HepG2 (cell line): ENCODE measurements around the gene RRAD. TPM values are rescaled to one million over a fixed set of nuclear protein-coding genes. Genes with fewer than 3 reads are reported as not detected.

Source experiments
- FOXJ3 ChIP-seq: sonication (generic); formaldehyde crosslinking; IDR thresholded peaks from 2 replicates; pipeline ENCODE4 v1.4.0; 2020; ENCODE audit warnings: missing genetic modification reagents, mild to moderate bottlenecking, borderline replicate concordance
- FOXO1 ChIP-seq: sonication (generic); formaldehyde crosslinking; IDR thresholded peaks from 2 replicates; pipeline ENCODE4 v1.4.0; 2020; ENCODE audit warnings: missing genetic modification reagents
- HNF4A ChIP-seq: sonication (generic); formaldehyde crosslinking; IDR thresholded peaks from 2 replicates; pipeline ENCODE4 v1.4.0; 2020; ENCODE audit warnings: missing genetic modification reagents
- KDM5B ChIP-seq: sonication (generic); formaldehyde crosslinking; IDR thresholded peaks from 2 replicates; pipeline ENCODE4 v1.4.0; 2020; ENCODE audit warnings: missing genetic modification reagents, mild to moderate bottlenecking, borderline replicate concordance
- MAF1 ChIP-seq: sonication (generic); formaldehyde crosslinking; IDR thresholded peaks from 2 replicates; pipeline ENCODE4 v1.5.0; 2020; ENCODE audit warnings: missing genetic modification reagents, borderline replicate concordance
- NR2C2 ChIP-seq: sonication (generic); formaldehyde crosslinking; IDR thresholded peaks from 2 replicates; pipeline ENCODE4 v1.4.0; 2020; ENCODE audit warnings: missing genetic modification reagents, mild to moderate bottlenecking, moderate library complexity, borderline replicate concordance
- NRL ChIP-seq: sonication (generic); formaldehyde crosslinking; IDR thresholded peaks from 2 replicates; pipeline ENCODE4 v1.5.0; 2020; ENCODE audit warnings: missing genetic modification reagents, mild to moderate bottlenecking, moderate library complexity, borderline replicate concordance
- PITX1 ChIP-seq: sonication (generic); formaldehyde crosslinking; IDR thresholded peaks from 2 replicates; pipeline ENCODE4 v1.5.1; 2020; ENCODE audit warnings: mild to moderate bottlenecking, missing genetic modification reagents
- RNF219 ChIP-seq: sonication (generic); formaldehyde crosslinking; IDR thresholded peaks from 2 replicates; pipeline ENCODE4 v1.5.0; 2020; ENCODE audit warnings: mild to moderate bottlenecking, missing genetic modification reagents
- RXRA ChIP-seq: sonication (generic); formaldehyde crosslinking; IDR thresholded peaks from 2 replicates; pipeline ENCODE4 v1.5.1; 2020; ENCODE audit warnings: missing genetic modification reagents
- SOX5 ChIP-seq: IDR thresholded peaks from 2 replicates; pipeline ENCODE4 v1.6.1; 2016; ENCODE audit warnings: borderline replicate concordance
- THRA ChIP-seq: sonication (generic); formaldehyde crosslinking; IDR thresholded peaks from 2 replicates; pipeline ENCODE4 v1.4.0; 2020; ENCODE audit warnings: missing genetic modification reagents, borderline replicate concordance
- ZBTB34 ChIP-seq: sonication (generic); formaldehyde crosslinking; IDR thresholded peaks from 2 replicates; pipeline ENCODE4 v1.8.0; 2022; ENCODE audit warnings: mild to moderate bottlenecking, missing genetic modification reagents
- ZFP37 ChIP-seq: sonication (generic); formaldehyde crosslinking; IDR thresholded peaks from 2 replicates; pipeline ENCODE4 v1.4.0; 2020; ENCODE audit warnings: missing genetic modification reagents, borderline replicate concordance
- ZNF3 ChIP-seq: IDR thresholded peaks from 2 replicates; pipeline ENCODE4 v1.7.0; 2017; ENCODE audit warnings: inconsistent platforms
- ZNF720 ChIP-seq: sonication (generic); formaldehyde crosslinking; IDR thresholded peaks from 2 replicates; pipeline ENCODE4 v1.4.0; 2020; ENCODE audit warnings: missing genetic modification reagents
- ZNF773 ChIP-seq: sonication (generic); formaldehyde crosslinking; IDR thresholded peaks from 2 replicates; pipeline ENCODE4 v1.4.0; 2020; ENCODE audit warnings: missing genetic modification reagents, borderline replicate concordance
- polyA plus RNA-seq, 8 experiments: library from polyadenylated mRNA; depleted of rRNA in 3 of 8; stranded (reverse) in 7 of 8; unstranded in 1 of 8; fragments of >200 nt; fragmentation: Illumina TruSeq in 4 of 8; extraction: Trizol in 4 of 8; gene quantifications; 2 replicates each; pipeline versions ENCODE4 v1.2.1 to v1.2.3, GENCODE V29; 2011 to 2016; ENCODE audit warnings: low read depth in 4 of 8, missing spikeins in 1 of 8, mixed read lengths in 1 of 8; ENCODE audit not compliant: insufficient read depth in 1 of 8
- total RNA-seq, 5 experiments: library from RNA; depleted of rRNA; stranded (reverse); fragments of >200 nt; fragmentation: Illumina TruSeq; extraction: Trizol; gene quantifications; 2 replicates each; pipeline ENCODE4 v1.2.3, GENCODE V29; 2016; ENCODE audit warnings: low read depth in 1 of 5
- TF ChIP-seq, protein P1 (sequence below): IDR thresholded peaks from 2 replicates; pipeline ENCODE4 v1.6.1; 2018; ENCODE audit warnings: missing genetic modification reagents, mild to moderate bottlenecking, missing compliant biosample characterization
- TF ChIP-seq, protein P2 (sequence below): sonication (generic); formaldehyde crosslinking; IDR thresholded peaks from 2 replicates; pipeline ENCODE4 v1.4.0; 2020; ENCODE audit warnings: missing genetic modification reagents, mild to moderate bottlenecking, borderline replicate concordance
- TF ChIP-seq, protein P3 (sequence below): sonication (generic); formaldehyde crosslinking; IDR thresholded peaks from 2 replicates; pipeline ENCODE4 v1.4.0; 2020; ENCODE audit warnings: missing genetic modification reagents, low read depth, mild to moderate bottlenecking, borderline replicate concordance

The RRAD gene
- total and polyA plus RNA-seq, 2 of the 13 experiments (the other 11 are each of a cell fraction or from before 2014, with no cell fraction given): 0.80 to 1.1 TPM

- TF ChIP-seq ZBTB34 (CRISPR knock-in tag) (no peak), RNF219 (no peak), PITX1 (CRISPR knock-in tag) (peak; percentile 53; the same call in 1 of the 2 replicates), KDM5B (0 out of 2 replicates have a peak, but pooled peaks have one; percentile 24), HNF4A (CRISPR knock-in tag) (no peak), NR2C2 (CRISPR knock-in tag) (no peak), FOXO1 (CRISPR knock-in tag) (no peak), ZNF720 (CRISPR knock-in tag) (no peak), FOXJ3 (CRISPR knock-in tag) (no peak), RXRA (CRISPR knock-in tag) (no peak), THRA (CRISPR knock-in tag) (no peak), NRL (no peak), ZFP37 (CRISPR knock-in tag) (no peak), MAF1 (CRISPR knock-in tag) (no peak), ZNF3 (CRISPR knock-in tag) (no peak), SOX5 (CRISPR knock-in tag) (no peak), ZNF773 (CRISPR knock-in tag) (no peak)
- TF ChIP-seq, protein P1, sequence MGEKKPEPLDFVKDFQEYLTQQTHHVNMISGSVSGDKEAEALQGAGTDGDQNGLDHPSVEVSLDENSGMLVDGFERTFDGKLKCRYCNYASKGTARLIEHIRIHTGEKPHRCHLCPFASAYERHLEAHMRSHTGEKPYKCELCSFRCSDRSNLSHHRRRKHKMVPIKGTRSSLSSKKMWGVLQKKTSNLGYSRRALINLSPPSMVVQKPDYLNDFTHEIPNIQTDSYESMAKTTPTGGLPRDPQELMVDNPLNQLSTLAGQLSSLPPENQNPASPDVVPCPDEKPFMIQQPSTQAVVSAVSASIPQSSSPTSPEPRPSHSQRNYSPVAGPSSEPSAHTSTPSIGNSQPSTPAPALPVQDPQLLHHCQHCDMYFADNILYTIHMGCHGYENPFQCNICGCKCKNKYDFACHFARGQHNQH (CRISPR knock-in tag): no peak
- TF ChIP-seq, protein P2, sequence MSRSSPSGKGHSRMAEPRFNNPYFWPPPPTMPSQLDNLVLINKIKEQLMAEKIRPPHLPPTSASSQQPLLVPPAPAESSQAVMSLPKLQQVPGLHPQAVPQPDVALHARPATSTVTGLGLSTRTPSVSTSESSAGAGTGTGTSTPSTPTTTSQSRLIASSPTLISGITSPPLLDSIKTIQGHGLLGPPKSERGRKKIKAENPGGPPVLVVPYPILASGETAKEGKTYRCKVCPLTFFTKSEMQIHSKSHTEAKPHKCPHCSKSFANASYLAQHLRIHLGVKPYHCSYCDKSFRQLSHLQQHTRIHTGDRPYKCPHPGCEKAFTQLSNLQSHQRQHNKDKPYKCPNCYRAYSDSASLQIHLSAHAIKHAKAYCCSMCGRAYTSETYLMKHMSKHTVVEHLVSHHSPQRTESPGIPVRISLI (CRISPR knock-in tag): no peak
- TF ChIP-seq, protein P3, sequence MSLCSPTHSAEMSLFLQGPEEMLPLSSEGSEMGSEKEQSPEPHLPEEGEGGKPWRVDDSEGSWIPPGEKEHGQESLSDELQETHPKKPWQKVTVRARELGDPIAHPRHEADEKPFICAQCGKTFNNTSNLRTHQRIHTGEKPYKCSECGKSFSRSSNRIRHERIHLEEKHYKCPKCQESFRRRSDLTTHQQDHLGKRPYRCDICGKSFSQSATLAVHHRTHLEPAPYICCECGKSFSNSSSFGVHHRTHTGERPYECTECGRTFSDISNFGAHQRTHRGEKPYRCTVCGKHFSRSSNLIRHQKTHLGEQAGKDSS: no peak
Measured at GRCh38 chr16:66918803-66919568, 6.3 kb downstream of the RRAD start, which contains the start of gene CDH16 (continued).
